Measurements from ENCODE around the gene RNF40.

The RNF40 gene

DNA sequence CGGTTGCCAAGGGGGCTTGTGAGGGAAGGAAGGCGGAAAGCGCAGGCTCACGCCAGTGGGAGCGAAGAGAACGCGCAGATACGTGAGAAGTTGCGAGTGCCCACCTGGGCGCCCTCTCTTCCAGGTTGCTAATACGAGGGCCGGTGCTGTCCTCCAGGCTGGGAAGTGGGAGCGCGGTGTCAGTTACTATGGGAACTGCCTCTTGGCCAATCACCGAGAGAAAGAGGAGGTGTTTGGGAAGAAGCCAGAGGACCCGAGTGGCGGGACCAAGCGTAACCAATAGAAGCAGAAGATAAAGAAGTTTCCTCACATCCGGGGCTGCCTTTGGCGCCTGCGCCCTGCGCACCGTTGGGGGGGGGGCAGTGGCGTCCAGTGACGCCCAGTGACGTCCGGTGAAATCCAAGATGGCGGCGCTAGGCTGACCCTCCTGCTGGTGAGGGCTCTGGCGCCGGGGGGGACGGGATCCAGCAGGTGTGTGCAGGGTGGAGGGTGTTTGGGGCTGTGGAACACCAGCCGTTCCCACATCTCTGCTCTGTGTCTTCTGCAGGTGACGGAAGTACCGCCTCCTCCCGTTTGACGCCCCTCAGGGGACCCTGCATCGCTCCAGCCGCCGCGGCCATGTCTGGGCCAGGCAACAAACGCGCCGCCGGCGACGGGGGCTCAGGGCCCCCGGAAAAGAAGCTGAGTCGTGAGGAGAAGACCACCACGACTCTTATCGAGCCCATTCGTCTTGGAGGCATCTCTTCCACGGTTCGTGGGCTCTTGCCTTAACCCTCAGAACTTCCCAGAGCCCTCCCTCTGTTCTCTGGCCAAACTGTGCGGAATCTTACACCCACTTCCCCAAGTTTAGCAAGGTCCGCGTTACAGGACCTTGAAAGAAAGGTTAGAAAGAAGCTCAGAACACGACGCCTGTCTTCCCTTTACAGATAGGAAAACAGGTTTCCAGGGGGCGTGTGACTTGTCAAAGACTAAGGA, at the start of gene RNF40, which contains the start of gene CFAP119:
Gene RNF40, plus strand, starts transcription at position 395 of the 975 bp plus-strand sequence. Its CDS starts 224 bp downstream, at position 619.
Gene CFAP119, minus strand, starts transcription at position 135 of the 975 bp plus-strand sequence. CDS start 314 bp downstream, outside the sequence.
- peak; percentile 94 for DNase-seq

DNA sequence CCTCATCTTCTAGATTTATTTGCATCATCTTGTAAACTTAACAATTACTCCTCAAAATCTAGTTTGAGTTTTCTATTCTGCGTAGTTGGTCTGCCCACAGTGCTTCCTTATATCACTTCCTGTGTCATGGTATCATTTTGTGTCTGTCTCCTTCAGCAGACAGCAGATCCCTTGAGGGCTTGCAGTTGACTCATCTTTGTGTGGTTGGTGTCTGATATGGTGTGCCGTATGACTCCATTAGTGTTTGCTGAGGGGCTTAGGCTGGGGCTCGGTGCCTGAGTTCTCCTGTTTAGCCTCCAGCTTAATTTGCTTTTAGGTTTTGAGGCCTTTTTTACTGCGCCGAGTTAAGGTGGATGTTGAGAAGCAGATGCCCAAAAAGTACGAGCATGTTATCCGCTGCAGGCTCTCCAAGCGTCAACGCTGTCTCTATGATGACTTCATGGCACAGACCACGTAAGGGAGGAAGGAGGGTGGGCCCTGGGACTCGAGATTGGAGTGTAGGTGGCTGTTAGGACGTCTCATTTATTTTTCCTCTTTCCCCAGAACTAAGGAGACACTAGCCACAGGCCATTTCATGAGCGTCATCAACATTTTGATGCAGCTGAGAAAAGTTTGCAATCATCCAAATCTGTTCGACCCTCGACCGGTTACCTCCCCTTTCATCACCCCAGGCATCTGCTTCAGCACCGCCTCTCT, 46.2 kb upstream of the RNF40 start:
- DNase-seq, result peak; percentile 58

- DNase-seq, result no peak
Measured at GRCh38 chr16:30720086-30720485, 42.0 kb upstream of the RNF40 start.

- no peak for DNase-seq
Measured at GRCh38 chr16:30720694-30721093, 41.4 kb upstream of the RNF40 start.

DNA sequence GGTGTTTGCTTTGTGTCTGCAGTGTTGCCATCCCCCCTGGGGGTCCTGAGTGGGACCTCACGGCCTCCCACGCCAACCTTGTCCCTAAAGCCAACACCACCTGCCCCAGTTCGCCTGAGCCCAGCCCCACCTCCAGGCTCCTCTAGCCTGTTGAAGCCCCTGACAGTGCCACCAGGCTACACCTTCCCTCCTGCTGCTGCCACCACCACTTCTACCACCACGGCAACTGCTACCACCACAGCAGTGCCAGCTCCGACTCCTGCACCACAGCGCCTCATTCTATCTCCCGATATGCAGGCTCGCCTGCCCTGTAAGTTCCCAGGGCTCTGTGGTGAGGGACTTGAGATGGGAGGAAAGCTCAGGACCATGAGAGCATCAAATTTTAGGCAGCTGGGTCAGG, 41.0 kb upstream of the RNF40 start:
- DNase-seq, result no peak

- no peak for DNase-seq
Measured at GRCh38 chr16:30721606-30722005, 40.5 kb upstream of the RNF40 start.

- DNase-seq, result no peak
Measured at GRCh38 chr16:30722443-30722842, 39.7 kb upstream of the RNF40 start.

- no peak for DNase-seq
Measured at GRCh38 chr16:30722916-30723315, 39.2 kb upstream of the RNF40 start.

DNA sequence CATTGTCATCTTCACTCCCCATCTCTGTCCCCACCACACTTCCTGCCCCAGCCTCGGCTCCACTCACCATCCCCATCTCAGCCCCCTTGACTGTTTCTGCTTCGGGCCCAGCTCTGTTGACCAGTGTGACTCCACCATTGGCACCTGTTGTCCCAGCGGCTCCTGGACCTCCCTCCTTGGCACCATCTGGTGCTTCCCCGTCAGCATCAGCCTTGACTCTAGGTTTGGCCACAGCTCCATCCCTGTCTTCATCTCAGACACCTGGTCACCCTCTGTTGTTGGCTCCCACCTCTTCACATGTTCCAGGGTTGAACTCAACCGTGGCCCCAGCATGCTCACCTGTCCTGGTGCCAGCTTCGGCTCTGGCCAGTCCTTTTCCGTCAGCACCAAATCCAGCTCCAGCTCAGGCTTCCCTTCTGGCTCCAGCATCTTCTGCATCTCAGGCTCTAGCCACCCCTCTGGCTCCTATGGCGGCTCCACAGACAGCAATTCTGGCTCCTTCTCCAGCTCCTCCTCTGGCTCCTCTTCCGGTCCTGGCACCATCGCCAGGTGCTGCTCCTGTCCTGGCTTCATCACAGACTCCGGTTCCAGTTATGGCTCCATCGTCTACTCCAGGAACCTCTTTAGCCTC, 38.3 kb upstream of the RNF40 start:
- no peak for DNase-seq

DNA sequence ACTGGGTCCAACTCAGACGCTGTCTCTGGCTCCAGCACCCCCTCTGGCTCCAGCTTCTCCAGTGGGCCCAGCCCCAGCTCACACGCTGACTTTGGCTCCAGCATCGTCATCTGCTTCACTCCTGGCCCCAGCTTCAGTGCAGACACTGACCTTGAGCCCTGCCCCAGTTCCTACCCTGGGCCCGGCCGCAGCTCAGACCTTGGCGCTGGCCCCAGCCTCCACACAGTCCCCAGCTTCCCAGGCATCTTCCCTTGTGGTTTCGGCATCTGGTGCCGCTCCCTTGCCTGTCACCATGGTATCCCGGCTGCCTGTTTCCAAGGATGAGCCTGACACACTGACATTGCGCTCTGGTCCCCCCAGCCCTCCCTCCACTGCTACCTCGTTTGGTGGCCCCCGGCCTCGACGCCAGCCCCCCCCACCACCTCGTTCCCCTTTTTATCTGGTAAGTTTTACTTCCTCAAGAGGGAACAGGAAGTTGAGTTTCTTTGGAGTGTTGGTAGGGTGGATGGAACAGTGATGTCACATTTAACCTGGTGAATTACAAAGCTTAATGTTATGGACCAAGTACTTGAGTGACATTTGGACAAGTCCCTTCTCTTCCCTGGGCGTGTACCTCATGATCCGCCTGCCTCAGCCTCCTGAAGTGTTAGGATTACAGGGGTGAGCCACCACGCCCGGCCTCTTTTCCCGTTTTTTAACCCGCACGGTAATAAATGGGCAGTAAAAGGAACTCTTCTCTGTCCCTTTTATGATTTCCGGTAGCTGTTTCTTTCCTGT, 37.3 kb upstream of the RNF40 start:
- DNase-seq, result no peak

- no peak for DNase-seq
Measured at GRCh38 chr16:30725418-30725792, 36.7 kb upstream of the RNF40 start.

GRCh38 chr16:30728321-30728720, 33.8 kb upstream of the RNF40 start:
- DNase-seq, result no peak

- DNase-seq, result no peak
Measured at GRCh38 chr16:30728899-30729672, 33.0 kb upstream of the RNF40 start.

DNA sequence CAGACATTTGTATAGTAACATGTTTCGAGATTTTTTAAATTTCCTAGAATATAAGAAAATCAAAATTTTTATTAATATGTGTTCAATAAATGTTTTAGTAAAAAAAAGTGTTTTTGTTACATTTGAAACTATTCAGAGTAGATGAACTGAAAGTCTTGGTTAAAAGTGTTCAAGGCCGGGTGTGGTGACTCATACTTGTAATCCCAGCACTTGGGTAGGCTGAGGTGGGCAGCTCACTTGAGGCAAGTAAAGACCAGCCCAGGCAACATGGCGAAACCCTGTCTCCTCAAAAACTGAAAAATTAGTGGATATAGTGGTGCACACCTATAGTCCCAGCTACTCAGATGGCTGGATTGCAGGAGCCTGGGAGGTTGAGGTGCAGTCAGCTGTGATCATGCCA, 30.7 kb upstream of the RNF40 start:
- no peak for DNase-seq

GRCh38 chr16:30736995-30737793, 24.9 kb upstream of the RNF40 start:
- DNase-seq, result no peak

DNA sequence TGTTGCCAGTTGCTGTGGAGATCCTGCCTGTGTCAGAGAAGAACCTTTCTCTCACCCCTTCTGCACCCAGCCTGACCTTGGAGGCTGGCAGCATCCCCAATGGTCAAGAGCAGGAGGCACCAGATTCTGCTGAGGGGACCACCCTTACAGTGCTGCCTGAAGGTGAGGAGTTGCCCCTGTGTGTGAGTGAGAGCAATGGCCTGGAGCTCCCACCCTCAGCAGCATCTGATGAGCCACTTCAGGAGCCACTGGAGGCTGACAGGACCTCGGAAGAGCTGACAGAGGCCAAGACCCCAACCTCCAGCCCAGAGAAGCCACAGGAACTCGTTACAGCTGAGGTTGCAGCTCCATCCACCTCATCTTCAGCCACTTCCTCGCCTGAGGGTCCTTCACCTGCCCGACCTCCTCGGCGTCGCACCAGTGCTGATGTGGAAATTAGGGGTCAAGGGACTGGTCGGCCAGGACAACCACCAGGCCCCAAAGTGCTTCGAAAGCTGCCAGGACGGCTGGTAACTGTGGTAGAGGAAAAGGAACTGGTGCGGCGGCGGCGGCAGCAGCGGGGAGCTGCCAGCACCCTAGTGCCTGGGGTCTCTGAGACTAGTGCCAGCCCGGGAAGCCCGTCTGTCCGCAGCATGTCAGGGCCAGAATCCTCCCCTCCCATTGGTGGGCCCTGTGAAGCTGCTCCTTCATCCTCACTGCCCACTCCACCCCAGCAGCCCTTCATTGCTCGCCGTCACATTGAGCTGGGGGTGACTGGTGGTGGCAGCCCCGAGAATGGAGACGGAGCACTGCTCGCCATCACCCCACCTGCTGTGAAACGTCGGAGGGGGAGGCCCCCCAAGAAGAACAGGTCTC, 24.1 kb upstream of the RNF40 start:
- no peak for DNase-seq

- DNase-seq, result no peak
Measured at GRCh38 chr16:30738984-30739951, 22.9 kb upstream of the RNF40 start.

- no peak for DNase-seq
Measured at GRCh38 chr16:30740364-30741251, 21.5 kb upstream of the RNF40 start.
